Ramos (cell line): ENCODE results near the gene GPATCH11.

Source experiments
- in situ Hi-C: fragments of 300-500 bp; cut with MboI; formaldehyde crosslinking; loops from one replicate; pipeline ENCODE4 v1.14.3; 2022; ENCODE audit warnings: low sequenced_read_pairs; ENCODE audit not compliant: unreplicated experiment

GPATCH11 gene

GRCh38 chr2:37104178-37104577, 19.9 kb downstream of the GPATCH11 start:
- in situ Hi-C loops, result no loop called here

DNA sequence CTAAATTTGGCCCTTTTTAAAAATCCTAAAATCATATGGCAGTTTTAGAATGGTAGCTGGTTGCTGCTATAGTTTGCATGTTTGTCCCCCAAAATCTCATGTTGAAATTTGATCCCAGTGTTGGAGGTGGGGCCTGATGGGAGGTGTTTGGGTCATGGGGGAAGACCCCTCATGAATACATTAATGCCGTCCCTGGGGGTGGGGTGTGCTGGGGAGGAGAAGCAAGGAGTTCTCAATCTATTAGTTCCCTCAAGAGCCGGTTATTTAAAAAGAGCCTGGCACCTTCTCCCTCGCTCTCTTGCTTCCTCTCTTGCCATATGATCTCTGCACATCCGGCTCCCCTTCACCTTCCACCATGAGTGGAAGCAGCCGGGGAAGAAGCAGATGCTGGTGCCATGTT, 20.8 kb downstream of the GPATCH11 start:
- in situ Hi-C loops, result no loop called here

DNA sequence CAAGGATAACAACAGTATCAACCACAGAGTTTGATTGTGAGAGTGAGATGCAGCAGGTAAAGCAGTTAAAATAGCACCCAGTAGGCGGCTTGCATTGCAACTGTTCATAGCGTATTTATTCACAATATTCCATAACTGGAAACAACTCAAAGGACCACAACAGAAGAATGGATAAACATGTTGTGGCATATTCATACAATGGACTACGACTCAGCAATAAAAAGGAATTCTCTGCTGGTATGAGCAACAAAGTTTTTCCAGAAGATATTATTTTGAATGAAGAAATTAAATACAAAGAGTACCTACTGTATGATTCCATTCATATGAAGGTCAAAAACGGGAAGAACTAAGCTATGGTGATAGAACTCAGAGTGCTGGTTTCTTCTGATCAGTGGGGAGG, 25.2 kb downstream of the GPATCH11 start:
- in situ Hi-C loops, result no loop called here

GRCh38 chr2:37110306-37111212, 26.2 kb downstream of the GPATCH11 start:
- in situ Hi-C loops, result no loop called here

GRCh38 chr2:37111958-37112357, 27.6 kb downstream of the GPATCH11 start:
- in situ Hi-C loops, result no loop called here

GRCh38 chr2:37117566-37117965, 33.2 kb downstream of the GPATCH11 start:
- in situ Hi-C loops, result no loop called here

GRCh38 chr2:37119157-37119556, 34.8 kb downstream of the GPATCH11 start:
- in situ Hi-C loops, result no loop called here

- in situ Hi-C loops, result no loop called here
Measured at GRCh38 chr2:37125416-37125815, 41.1 kb downstream of the GPATCH11 start.

DNA sequence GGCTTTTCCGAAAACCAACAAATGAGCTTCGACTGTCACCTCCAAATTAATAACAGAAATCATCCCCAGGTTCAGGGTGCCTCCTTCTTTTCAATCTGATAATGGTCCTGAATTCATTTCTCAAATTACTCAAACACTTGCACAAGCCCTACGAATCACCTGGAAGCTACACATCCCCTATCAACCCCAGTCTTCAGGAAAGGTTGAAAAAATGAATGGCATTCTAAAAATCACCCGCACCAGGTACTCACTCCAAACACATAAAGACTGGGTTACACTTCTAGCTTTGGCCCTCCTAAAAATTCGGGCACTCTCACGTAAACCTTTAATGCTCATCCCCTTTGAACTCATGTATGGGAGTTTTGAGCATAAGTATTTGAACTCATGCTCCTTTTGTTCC, 48.6 kb downstream of the GPATCH11 start:
- in situ Hi-C loops, result no loop called here

DNA sequence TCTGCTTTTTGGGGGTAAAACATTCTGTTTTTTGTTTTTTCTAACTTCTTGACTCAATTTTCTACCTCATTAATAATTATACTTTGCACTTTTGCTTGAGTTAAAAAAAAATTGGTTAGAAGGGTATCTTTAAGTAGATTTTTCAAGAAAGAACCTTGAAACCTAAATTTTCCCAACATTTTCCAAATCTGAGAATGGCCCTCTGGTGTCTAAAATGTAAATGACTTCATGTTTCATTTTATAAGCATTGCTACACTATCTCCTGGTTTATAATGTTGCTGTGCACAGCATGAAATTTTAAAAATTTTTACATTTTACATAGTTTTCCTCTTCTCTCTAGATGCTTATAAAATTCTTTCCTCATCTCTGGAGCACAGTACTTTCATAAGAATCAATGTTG, 58.2 kb downstream of the GPATCH11 start:
- in situ Hi-C loops, result no loop called here

- in situ Hi-C loops, result no loop called here
Measured at GRCh38 chr2:37143974-37144373, 59.7 kb downstream of the GPATCH11 start.

DNA sequence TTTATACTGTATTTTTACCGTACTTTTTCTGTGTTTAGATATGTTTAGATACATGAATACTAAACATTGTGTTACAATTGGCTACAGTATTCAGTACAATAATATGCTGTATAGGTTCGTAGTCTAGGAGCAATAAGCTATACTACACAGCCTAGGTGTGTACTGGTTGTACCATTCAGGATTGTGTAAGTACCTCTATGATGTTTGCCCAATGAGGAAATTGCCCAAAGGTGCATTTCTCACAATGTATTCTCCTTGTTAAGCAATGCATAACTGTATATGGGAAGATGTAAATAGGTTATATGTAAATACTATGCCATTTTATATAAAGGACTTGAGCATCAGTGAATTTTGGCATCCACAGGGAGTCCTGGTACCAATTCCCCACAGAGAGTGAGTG, 61.7 kb downstream of the GPATCH11 start:
- in situ Hi-C loops, result no loop called here

DNA sequence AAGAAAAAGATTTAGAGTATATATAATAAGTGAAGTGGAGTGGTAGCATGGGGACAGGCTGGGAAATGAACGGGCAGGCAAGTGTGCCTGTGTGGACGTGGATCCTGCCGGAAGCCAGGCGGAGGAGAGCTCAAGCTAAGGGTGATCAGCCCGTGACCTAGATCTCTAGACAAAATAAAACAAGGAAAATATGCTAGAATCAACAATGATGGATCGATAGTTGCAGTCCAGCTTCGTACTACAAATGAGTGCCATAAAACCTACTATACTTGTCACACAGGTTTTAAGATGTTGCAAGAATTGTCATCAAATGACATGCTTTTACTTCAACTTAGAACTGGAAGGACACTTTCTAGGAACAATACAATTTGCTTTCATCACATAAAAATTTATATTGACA, 64.0 kb downstream of the GPATCH11 start:
- in situ Hi-C loops, result no loop called here
